ENCODE measurements around the gene RNF214.

RNF214 gene

DNA sequence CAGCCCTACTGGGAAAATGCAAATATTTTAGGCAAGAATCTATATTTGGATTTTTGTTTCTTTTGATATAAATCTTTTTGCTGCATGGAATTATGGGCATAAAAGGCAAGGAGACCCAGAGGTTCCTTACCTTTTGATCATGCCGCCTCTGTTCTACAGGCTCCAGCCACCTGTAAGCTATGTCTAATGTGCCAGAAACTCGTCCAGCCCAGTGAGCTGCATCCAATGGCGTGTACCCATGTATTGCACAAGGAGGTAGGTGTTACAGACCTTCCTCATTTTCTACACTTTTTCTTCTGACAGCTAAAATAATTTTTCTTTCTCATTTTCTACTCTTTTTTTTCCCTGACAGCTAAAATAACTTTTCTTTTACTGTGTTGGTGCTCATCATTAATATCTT lies 50.5 kb downstream of the RNF214 start:
- no peak for DNase-seq (ENCODE audit: low spot score)

DNA sequence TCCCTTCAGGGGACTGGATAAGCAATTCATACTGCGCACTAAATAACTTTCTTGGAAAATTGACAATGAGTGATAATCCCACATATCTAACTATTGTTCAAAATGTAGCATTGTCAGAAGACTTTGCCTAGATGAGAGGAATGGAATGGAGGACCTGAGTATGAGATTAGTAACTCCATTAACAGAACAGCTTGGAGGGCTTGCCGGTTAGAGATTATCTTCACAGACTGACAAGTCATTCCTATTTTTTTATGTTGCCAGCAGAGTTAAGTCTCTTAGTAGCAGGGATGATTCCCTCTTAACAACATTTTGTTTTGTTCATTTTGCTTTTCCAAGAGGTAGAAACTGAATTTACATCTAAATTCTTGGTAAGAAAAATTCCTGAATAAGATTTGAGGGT lies 51.6 kb downstream of the RNF214 start:
- no peak for DNase-seq (ENCODE audit: low spot score)

DNA sequence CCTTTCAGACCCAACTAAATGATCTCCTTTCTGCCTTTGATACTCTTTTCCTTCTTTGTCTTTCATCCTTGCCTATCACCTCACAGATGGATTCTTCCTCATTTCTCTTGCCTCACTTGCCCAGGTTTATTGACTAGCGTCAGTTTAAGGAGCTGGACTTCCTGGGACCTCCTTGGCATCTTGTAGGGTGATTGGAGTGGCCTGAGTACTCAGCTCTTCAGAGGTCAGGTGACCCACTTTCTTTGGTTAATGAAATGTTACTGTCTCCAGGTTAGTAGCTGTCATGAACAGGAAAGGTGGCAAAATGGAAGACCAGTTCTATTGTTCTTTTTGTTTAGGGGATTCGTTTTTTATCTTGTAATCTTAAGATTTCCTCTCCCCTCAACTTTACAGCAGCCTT lies 54.1 kb downstream of the RNF214 start:
- no peak for DNase-seq (ENCODE audit: low spot score)

- DNase-seq (ENCODE audit: low spot score) = no peak
These were observed 55.2 kb downstream of the RNF214 start for GRCh38 chr11:117287668-117288067.

DNA sequence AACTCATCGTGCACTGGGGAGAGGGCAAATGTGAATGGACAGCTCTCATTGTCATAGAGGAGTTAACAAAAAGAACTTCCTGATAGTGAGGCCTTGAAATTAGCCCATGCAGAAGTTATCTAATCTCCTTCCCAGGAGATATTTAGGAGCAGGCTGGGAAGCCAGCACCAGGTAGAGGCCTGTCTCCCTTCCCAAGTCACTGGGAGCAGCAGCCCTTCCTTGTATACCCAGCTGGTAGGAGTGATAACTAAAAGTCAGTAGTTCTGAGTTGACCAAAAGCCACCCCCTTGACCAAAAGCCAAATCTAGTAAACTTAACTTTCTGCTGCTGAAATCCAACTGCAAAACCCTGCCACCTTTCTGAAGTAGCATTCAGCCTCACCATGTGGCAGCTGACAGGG lies 57.3 kb downstream of the RNF214 start:
- no peak for DNase-seq (ENCODE audit: low spot score)

GRCh38 chr11:117290809-117291396 lies 58.4 kb downstream of the RNF214 start, which contains the start of gene BACE1-AS:
TSS of gene BACE1-AS (plus strand) at chr11:117291346.
- DNase-seq (ENCODE audit: low spot score) = no peak

GRCh38 chr11:117292616-117293015 lies 60.1 kb downstream of the RNF214 start:
- DNase-seq (ENCODE audit: low spot score) = no peak

- no peak for DNase-seq (ENCODE audit: low spot score)
These were observed 63.1 kb downstream of the RNF214 start for GRCh38 chr11:117295438-117296137.

DNA sequence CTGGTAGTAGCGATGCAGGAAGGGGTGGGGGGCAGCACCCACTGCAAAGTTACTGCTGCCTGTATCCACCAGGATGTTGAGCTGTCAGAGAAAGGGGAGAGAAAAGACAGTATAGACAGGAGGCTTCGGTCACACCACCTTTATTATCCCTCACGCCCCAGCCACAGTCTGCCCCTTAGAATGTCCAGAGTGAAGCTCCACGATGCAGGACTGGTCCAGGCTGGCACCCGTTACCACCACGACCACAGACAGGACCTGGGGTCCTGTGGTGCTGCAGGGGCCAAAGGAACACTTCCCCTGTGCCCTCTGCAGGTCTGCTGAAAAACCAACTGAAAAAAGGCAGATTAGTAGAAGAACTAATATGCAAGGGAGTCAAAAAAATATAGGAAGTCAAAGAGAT lies 64.4 kb downstream of the RNF214 start:
- no peak for DNase-seq (ENCODE audit: low spot score)

DNA sequence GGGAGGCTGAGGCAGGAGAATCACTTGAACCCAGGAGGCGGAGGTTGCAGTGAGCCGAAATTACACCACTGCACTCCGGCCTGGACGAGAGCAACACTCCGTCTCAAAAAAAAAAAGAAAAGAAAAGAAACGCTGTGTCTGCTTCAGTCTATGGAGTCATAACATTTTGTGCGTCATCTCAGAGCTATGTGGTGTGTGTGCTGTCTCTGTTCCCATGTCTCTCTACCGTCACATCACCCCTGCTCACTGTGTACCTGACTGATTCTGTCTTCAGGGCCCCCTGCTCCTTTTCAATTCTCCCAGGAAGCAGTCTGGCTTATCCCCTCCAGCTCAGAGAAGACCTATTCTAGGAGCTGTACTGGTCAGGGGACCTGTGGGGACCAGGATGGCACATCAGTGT lies 65.7 kb downstream of the RNF214 start:
- DNase-seq (ENCODE audit: low spot score) = no peak

DNA sequence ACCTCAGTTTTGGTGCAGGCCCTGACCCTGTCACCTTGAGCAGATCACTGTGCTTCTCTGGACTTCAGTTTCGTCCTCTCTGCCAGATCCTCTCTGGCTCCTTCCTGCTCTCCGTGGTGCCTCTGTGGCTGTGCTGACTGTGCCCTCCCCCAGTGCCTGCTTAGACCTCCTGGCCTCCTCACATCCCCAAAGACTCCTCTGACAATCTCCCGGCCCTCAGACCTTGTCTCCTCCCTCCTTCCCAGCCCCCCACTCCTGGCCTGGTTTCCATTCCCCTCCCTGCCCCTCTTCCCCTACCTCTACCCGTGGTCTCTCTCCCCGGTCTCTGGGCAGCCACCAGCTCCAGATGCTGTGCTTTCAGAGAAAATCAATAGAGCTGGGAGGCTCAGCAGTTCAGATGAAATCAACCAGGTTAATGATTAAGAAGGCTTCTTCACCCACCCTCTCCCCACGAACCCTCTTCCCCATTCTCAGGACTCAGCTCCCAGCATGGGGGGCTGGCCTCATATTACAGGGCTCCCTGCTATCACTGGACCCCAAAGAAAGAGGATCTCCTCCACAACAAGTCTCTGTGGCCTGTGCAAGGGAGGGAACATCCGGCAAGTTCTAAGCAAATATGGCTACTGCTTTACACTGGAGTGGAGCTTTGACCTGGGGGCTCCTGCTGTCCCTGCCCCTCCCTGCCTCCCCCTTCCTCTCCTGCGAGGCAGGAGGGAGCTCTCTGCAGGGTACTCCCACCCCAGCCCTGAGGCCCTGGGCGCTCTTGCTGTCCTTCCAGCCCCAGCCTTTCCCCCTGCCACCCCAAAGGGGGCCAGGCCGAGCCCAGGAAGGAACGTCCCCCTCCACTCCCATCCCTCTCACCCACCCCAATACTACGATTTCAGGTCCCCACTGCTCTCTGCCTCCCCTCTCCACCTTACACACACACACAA lies 67.1 kb downstream of the RNF214 start:
- DNase-seq (ENCODE audit: low spot score) = no peak

- no peak for DNase-seq (ENCODE audit: low spot score)
These were observed 67.8 kb downstream of the RNF214 start for GRCh38 chr11:117300283-117300663.

DNA sequence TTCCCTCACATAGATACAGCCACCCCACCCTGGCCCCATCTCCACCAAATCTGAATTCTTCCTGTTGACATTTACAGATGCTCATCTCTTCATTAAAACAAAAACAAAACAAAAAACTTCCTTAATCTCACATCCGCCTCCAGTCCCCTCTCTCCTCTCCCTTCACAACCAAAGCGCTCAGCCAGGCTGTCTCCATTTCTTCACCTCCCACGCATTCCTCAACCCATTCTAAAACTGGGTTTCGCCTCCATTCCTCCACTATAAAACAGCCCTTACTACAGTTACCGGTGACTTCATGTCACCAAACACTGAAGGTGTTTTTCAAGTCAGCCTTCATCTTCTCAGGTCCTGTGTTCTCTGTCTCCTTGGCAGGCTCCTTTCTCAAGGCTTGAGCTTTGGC lies 68.3 kb downstream of the RNF214 start:
- no peak for DNase-seq (ENCODE audit: low spot score)

DNA sequence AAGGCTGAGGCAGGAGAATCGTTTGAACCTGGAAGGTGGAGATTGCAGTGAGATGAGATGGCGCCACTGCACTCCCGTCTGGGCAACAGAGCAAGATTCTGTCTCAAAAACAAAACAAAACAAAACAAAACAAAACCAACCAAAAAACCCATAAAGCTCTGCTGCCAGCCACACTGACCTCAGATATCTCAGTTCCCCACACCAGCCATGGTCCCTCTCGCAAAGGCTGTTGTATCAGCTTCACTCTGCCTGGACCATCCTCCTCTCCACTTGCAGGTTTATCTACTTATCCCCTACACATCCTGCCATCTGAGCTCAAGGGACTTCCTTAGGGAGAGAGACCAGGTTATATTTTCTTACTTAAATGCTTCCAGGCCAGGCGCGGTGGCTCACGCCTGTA lies 69.8 kb downstream of the RNF214 start:
- no peak for DNase-seq (ENCODE audit: low spot score)

GRCh38 chr11:117303101-117303500 lies 70.6 kb downstream of the RNF214 start:
- DNase-seq (ENCODE audit: low spot score) = no peak

GRCh38 chr11:117303646-117304315 lies 71.3 kb downstream of the RNF214 start:
- no peak for DNase-seq (ENCODE audit: low spot score)

DNA sequence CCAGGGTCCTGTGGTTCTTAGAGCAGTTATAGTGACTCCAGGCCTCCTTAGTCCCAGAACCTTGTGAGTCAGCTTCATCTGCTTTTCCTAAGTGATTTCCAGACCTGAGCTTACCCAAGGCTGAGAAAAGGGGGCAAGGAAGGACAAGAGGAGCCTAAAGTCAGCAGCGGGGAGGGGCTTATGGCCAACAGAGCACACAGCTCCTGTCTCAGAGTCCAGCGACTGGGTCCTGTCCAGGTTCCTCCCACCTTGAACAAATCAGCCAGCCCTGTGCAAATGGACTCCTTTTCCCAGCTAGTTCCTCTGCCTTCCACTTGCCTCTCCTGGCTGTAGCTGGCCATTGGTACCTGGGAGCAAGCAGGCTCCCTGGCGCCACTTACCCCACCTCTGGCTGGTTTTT lies 72.7 kb downstream of the RNF214 start:
- DNase-seq (ENCODE audit: low spot score) = no peak

DNA sequence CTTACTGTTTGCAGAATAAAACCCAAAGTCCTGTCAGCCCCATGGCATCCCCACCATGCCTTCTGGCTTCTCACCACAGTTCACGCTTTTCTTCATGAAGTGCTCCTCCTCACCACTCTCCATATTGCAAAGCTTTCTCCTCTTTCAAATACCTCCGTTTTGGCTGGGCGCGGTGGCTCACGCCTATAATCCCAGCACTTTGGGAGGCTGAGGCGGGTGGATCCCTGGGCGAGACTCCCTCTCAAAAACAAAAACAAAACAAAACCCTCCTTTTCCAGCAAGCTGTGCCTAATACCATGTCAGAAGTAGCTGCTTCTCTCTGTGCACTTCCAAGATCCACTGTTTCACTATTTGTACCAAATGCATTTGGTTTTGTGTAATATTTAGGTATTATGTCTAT lies 76.8 kb downstream of the RNF214 start:
- no peak for DNase-seq (ENCODE audit: low spot score)

DNA sequence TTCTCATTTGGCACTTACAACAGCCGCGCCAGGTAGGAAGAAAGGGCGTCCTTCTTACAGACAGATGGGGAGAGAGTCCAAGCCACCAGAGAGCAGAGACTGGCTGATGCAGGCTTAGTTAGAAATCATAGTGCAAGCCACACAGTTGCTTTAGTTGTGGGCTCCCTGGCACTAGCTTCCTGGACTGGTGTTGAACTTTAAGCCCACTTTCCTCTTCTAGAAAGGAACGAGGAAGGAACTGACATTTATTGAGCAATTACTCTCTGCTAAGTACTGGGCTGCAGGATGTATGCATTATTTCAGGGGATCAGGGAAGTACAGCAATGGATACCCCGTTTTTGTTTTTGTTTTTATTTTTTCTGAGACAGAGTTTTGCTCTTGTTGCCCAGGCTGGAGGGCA lies 80.6 kb downstream of the RNF214 start:
- no peak for DNase-seq (ENCODE audit: low spot score)

DNA sequence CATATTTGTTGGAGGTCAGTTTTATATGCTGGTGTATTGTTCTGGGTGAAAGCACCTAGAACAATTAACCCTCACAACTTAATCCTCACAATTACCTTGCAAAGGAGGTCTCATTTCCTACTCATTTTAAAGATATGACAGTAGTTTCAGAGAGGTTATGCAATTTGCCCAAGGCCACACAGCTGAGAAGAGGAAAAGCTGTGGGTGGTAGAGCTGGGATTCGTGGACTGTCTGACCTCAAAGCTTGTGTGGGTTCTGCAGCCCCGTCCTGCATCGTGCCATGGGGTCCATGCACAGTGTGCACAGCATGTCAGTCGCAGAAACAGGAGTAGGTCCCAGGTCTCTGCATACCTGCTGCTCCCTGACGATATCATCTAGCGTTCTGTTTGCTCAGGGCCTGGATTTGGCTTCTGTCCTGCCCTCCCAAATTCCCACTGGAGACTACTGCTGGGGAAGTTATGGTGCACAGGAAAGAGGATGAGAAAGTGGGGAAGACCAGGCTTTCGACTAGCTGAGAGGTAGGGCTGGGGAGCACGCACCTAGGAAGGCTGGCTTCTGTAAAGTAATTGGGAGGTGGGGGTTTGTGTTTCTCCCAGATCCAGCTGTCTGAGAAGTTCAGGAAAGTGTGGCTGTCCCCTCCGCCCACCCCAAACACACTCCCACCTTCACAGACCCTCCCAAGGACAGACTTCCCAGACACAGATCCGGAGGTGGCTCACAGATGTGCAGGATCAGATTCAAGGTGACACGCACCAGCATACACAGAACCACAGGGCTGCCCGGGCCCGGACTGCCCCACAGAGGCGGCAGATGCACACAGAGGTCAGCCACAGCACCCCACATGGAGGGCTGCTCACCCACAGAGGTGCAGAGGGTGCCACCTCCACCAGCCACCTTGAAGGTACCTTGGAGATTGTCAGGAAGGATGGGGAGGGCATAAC lies 81.6 kb downstream of the RNF214 start:
- DNase-seq (ENCODE audit: low spot score) = no peak

GRCh38 chr11:117314840-117315239 lies 82.4 kb downstream of the RNF214 start:
- DNase-seq (ENCODE audit: low spot score) = no peak
